Cortex of kidney (tissue), 1 donor: ENCODE data around the gene PHF2.

Source experiments
- DNase-seq: peaks from one replicate; lab custom pipeline; 2025; lab: John Stamatoyannopoulos, UW

PHF2 gene

DNA sequence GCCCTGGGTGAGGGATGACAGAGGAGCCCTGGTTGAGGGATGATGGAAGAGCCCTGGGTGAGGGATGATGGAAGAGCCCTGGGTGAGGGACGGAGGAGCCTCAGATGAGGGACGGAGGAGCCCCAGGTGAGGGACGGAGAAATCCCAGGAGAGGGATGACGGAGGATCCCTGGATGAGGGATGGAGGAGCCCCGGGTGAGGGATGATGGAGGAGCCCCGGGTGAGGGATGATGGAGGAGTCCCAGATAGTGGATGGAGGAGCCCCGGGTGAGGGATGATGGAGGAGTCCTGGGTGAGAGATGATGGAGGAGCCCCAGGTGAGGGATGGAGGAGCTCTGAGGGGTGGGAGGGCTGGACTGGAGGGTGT, 10.9 kb downstream of the PHF2 start:
- DNase-seq, result no peak

DNA sequence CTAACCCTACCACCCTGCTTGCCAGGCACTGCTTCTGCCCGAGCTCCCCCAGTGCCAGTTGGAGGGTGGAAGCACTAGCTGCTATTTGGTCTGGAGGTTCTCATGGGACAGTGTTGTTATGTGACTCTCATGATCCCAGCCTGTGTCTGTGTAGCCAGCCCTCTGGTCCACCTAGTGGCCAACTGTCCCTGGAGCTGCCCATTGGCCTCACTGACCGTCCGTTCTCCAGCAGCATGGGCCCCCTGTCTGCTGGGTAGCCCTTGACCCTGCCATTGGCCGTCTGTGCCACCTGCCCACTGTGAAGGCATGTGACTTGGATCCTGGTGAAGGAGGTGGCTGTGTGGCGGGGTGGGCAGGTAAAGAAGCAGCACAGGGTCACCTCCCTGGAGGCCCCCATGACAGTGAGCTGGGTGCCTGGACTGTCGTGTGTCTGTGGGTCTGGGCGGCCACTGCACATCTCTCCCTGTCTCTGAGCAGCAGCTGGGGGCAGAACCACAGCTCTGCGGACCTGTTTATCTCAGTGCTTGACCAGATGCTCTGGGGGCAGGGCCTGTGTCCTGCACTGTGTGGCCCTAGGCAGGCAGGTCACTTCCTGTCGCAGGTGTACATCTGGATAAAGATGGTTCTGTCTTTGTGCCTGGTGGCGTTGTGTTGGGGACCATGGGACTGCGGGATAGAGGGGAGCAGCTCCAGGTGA, 11.4 kb downstream of the PHF2 start:
- DNase-seq, result no peak

DNA sequence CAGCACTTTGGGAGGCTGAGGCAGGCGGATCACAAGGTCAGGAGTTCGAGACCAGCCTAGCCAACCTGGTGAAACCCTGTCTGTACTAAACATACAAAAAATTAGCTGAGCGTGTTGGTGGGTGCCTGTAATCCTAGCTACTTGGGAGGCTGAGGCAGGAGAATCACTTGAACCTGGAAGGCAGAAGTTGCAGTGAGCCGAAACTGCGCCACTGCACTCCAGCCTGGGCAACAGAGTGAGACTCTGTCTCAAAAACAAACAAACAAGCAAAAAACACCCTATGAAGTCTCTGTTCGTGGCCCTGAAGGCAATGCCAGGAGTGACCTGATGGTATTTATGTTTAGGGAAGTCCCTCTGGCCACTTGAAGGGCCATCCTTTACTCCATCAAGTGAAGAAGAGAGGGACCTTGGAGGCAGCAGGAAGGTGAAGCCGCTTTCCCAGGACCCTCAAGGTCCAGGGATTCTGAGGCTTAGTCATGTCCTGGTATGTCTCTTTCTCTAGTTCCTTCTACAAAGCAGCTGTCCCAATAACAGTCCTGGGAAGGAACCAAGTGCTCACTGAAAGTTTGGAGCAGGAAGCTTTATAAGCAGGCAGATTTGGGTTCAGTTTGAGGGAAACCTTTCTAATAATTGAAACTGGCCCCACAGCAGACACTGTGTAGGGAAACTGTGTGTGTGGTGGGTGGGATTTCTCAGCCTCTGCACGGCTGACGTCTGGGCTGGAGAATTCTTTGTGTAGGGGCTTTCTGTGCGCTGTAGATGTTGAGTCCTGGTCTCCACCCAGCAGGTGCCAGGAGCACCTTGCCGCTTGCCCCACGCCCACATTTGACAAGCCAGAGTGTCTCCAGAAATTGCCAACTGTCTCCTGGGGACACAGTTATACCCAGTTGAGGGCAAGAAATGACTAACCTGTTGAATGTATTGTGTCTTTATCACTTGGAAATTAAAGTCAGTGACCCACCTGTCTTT, 12.5 kb downstream of the PHF2 start:
- DNase-seq, result no peak

DNA sequence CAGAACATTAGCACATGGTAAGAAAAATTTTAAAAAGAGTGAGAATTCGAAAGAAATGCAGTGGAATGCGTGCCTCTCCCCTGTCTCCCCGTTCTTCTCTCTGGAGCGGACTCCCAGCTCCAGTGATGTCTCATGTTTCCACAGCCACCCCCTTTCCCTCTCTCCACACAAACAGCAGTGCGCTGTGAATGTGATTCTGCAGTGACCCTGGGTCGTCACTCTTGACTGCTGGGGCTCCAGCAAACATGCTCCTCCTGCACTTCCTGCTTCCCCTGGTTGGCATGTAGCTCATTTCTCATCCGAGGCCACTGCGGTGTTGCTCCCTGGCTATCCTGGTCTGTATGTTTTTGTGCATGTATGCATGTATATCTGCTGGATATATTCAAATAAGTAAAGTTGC, 13.3 kb downstream of the PHF2 start:
- no peak for DNase-seq

DNA sequence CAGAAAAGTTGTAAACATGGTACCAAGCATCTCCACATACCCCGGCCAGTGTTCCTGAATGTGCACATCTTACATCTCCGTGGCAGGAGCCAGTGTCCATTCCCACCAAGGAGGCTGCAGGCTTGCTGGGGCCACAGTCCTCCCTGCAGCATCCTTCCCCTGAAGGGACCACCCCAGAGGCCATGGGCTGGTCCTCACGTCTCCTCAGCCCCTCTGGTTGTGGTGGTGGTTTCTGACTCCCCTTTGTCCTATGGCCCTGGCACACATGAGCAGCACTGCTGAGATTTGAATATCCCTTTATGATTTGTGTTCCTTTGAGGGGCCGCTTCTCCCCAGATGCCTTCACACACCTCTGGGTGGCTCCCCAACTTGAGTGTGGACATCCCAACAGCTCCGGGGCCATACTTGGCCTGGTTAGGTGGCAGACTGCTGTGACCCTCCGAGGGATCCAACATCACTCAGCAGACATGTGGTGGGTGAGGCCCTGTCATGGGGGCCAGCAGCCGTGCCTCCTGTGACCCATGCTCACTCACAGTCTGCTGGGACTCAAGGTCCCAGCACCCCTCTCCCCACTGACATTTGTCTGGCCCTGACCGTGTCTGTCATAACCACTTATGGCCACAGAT, 14.3 kb downstream of the PHF2 start:
- DNase-seq, result no peak

DNA sequence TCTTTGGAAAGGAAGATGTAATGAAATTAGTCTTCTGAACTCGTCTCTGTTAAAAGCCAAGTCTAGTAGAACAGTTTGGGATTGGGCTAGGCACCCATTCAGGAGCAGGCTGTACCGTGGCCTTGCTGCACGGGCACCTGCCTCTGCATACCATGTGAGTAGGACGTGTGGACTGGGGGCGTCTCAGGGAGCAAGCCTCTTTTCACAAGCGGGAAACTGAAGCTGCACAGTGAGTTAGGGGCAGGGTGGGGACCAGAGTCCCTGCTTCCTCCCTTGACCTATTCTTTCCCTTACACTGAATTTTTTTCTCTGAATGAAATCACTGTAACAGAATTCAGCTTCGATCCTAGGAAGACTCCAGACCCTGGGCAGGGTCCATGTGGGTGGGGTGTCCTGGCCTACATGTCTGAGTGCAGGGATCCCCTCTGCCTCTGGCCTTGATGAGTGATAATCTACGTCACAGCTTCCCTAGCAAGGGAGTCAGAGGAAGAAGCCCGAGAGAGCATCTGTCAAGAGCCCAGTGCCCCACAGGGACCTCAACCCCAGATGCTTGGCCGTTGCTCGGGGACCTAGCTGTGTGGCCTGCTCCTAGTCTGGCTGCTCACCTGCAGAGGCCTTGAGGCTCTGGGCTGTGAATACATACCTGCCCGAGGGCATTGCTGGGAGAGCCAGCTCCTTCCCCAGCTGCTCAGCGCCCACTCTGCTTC, 15.1 kb downstream of the PHF2 start:
- DNase-seq, result no peak

DNA sequence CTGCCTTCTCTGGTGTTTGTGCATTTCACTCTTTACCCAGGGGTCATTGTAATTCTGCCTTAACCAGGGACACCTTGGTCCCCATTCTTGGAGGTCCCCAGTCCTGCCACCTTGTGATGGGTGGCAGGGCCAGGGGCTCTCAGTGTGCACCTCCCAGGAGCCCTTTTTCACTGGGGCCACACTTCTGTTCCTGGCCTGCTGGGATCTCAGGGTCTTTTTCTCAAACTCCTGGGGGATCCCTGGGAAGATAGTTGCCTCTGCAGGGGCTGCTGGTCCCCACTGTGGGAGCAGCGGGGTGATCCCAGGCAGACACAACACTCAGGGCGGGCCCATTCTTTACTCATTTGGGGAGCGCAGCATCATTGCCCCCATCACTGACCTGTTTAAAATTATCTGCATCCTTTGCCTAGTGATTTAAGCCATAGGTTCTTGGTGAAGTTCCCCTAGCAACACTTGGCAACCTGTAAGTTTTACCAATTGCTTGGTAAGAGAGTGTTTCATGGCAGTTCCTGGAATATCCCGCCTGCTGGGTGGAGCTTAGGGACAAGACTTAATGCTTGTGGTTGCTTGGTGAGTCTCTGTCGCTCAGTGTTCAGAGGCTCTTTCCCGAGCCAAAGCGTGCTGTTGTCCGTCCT, 15.7 kb downstream of the PHF2 start:
- DNase-seq, result no peak

DNA sequence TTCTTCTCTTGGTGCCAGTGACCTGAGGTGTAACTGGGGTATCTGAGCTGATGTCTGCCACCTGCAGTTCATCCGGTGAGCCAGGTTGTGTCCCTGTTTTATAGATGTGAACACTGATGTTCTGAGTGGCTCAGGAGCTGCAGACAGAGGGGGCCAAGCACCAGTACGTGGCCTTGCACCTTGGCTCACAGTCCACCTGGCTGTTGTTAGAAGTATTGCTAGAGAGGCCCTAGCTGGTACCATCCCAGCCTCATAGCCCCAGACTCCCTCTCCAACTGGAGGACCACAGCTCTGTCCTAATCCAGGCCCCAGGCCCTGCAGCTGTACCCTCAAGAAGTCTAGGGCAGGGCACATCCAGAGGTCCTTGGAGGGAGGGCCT, 16.2 kb downstream of the PHF2 start:
- DNase-seq, result no peak

DNA sequence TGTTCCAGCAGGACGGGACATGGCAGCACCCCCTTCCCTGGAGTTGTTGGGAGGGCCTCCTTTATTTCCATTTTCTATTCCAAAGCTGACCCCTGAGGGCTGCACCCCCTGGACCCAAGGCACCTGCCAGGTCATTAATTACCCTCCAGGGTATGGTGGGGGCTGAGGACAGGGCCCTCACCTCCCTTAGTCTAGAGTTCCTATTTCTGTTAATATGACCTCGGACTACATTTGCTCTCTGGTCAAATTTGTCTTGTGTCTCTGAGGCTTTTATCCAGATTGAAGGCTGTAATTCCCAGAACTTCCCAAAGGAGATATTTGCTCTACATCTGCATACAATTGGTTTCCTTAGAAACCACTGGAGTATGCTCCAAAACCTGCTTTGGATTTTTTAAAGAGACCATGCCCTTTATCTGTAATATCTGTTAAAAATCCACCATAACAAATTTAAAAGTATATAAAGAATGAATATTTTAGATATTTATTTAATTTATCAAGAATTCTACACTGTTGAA, 16.8 kb downstream of the PHF2 start:
- DNase-seq, result no peak

DNA sequence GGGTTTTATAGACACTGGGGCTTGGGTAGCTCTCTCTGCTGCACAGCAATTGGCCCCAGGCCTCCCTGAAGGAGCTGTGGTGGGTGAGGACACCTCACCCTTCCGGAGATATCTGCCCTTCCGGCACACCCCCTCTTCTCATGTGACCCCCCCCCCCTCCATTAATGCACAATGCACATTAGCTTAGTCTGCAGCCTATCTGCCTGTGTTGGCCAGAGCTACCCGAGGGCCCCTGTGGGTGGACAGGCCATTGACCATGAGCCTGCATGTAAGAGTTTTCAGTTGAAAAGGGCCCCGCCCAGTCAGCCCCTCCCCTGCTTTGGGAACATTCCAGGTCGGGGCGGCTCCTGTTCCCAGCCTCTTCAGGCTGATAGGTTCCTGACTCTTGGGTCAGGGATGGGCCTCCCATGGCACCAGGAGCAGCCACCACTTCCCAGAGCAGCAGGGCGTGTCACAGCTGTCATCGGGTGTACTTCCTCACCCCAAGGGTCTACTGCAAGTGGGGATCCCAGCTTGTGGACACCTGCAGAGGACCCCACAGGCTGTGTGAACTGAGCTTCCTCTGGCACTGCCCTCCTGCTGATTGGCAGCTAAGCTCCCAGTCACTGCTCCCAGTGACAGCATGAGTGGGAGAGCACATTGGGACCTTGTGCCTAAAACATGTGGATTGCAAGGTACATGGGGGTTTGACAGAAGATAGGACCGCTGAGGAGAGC, 17.8 kb downstream of the PHF2 start:
- DNase-seq, result no peak

DNA sequence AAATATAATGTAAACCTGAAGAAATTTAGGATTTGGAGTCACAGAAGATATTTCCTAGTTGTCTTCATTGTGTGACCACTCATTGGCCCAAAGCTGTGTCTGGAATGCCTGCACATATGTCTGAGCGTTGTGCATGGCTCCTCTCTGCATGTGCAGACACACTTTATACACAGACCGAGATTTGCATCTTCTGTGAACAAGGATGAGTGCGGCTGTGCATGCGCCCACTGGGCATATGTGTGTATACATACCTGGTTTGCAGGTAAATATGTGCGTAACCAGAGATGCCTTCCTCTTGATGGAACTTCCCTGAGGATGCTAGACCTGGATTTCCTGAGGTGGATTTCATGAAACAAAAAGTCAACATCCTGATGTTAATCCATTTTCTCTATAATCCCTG, 19.1 kb downstream of the PHF2 start:
- no peak for DNase-seq

DNA sequence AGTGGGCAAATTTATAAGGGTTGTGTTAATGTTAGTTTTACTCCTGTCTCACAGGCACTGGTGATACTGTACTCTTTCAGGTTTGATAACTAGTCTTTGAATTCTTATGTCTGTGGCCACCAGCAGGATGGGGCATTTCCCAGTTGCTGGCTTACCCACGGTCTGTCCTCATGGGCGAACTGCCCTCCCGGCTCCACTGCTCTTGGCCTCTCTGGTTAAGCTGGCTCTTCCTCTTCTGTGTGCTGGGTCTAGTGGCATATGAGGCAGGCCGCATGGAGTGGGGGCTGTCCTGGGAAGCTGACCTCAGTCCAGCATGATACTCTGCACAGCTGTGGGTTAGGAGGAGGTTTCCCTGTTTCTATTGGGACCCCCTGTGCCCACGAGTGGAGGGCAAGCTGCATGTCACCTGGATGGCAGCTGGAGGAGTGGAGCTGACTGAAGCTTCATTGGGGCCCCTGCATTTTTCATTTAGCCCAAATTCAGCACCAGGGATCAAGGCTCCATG, 19.5 kb downstream of the PHF2 start:
- no peak for DNase-seq

DNA sequence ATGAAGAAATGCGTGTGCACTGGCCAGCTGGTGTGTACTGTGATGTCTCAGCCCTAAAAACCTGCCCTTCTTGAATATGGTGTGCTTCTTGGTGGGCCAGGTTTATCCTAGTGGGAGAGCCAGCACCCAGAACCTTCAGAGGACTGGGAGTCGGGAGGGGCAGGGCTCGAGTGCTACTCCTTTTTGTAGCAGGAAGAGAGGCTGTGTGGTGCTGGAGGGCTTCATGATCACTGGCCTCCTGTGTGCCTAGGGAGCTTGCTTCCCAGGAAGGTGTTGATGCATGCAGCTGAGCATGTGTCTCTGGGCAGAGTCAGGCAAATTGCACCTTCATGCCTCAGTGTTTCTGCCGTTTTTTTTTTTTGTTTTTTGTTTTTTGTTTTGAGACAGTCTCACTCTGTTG, 20.0 kb downstream of the PHF2 start:
- DNase-seq, result no peak

DNA sequence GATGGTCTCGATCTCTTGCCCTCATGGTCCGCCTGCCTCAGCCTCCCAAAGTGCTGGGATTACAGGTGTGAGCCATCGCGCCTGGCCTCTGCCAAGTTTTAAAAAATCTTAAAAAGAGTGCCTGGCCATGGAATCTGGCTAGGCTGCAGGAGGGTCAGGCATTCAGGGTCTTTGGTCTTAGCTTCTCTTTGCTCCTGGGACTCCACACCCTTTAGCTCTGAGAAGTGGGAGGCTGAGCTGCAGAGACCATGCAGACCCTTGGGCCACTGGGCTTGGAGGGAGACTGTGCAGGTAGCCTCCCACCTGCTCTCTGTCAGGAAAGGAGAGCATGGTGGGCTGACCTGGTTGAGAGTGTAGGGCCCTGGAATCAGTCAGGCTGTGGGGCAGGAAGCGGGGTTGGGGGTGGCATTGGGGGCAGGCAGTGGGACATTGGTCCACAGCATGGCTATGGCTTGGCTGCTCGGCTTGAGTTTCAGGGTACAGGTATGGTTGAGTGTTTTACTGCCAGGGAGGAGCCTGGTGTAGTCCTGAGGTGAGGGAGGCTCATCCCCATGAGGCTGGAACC, 20.8 kb downstream of the PHF2 start:
- no peak for DNase-seq

DNA sequence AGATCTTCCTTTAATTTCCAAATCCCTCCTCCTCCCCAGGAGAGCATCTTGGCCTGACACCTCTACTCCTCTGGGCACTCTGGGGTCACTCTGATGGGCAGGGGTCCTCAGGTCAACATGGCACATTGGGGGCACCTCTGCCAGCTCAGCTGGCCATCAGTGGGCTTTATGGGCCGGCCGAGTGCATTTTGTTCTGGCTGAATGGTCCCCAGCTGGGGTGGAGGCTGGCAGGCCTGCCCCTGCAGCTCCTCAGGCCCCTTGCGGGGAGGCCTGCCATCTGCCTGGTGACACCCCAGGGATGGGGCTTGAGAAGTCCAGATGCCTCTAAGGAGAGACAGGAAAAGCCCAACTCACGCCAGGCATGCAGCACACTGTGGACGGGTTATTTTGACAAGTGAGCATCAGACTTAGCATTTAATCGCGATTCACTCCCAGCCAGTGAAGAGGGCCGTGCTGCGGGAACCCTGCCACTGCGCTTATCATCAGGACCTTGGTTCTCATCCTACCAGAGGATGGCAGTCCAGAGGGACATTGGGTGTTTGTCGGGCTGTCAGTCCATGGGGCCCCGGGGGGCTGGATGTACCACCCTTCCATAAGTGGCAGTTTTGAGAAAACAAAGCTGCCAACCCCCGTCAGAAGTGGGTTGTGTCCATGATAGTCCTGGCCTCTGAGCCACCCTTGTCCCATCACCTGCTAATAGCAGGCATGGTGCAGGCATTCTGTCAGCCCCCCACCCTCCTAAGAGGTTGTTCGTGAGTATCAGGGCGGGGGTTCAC, 21.7 kb downstream of the PHF2 start:
- no peak for DNase-seq

DNA sequence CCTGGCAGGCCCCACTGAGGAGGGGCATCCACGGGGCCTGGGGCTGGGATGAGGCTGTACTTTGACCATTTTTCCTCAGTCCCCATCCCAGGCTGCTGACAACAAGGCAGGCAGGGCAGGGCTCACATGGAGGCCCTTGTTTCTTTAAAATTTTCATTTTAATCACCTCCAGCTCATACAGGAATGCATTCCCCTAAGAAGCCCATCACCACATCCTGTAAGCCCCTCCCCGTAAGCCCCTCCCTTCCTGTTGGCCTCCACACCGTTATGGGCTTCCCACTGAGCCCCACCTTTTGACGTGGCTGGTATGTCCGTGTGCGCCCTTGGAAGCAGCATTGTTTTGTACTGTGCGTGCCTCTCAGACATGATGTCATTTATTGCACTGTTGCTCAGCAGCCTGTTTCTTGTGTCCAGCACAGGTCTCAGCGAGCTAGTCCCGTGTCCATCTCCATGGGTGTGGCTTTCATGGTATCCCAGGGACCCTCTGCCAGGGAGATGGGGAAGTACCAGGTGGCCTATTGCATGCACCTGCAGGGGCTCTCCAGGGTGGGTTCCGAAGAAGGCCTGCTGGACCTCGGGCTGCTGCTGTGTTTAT, 22.4 kb downstream of the PHF2 start:
- no peak for DNase-seq

DNA sequence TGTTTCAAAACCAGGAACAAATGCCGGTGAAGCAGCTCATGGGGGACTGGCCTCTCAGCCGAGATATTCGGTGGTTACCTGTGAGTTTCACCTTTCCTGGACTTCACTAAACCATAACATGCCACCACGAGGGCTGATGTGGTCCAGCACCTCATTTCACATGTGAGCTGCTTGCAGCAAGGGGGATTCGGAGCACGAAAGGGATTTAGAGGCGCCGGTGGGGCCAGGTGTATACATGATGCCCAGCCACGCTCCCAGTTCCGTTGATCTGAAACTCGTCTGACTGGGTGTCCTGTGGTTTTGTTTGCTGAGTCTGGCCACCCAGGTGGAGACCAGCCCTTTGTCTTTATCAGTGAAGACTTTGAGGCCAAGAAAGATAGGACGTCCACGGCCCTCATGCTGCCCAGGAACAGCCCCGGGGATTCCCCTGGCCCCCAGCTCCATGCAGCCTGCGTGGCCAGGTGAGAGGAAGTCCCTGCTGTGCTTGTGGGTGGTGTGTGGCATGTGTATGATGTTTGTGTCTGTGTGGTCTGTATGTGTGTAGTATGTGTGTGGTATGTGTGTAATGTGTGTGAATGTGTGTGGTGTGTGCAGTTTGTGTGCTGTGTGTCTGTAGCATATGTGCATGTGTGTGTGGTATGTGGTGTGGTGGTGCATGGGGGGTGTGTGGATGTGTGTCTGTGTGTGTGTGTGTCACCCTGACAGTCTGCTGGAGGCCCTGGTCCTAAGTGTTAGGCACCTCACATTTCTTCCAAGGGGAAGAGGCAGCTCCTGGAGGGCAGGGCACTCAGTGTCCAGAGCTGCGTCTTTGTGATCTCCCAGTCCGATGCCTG, 23.4 kb downstream of the PHF2 start:
- no peak for DNase-seq

DNA sequence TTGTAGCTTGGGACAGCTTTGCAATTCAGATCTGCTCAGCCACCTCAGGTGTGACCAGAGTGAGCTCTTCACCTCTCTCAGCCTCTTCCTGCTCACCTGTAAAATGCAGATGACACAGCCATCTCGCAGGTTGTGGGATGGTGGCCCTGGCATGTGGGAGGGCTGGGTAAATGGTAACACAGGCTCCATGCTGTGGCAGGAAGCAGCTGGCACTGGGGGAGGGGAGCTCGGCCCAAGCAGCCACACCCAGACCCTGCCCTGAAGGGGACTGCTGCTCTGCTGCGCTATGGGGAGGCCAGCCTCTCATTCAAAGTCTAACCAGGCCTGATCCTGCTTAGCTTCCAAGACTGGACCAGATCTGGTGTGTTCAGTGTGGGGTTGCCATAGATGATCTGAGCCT, 24.1 kb downstream of the PHF2 start:
- DNase-seq, result no peak
